Measurements from ENCODE around the gene ZC3H12C.
A peak's percentile ranks its signal among the peaks of the same experiment; 100 is the strongest.

Gene ZC3H12C

DNA sequence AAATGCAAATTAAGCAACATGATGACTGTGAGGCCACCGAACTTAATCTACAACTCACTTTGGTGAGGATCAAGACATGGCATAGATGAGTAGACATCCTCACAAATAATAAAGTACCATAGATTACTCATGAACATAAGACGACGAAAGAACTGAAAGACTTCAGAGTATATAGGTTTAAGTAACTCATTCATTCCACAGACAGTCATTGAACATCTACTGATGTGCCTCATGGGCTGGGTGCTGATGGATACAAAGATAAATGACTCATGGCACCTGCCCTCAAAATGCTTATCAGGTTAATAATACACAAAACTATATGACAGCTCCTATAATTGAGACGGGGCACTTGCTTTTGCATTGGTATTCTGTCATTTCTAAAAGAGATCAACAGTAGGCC is 63.3 kb downstream of the ZC3H12C start:
- DNase-seq = no peak

DNA sequence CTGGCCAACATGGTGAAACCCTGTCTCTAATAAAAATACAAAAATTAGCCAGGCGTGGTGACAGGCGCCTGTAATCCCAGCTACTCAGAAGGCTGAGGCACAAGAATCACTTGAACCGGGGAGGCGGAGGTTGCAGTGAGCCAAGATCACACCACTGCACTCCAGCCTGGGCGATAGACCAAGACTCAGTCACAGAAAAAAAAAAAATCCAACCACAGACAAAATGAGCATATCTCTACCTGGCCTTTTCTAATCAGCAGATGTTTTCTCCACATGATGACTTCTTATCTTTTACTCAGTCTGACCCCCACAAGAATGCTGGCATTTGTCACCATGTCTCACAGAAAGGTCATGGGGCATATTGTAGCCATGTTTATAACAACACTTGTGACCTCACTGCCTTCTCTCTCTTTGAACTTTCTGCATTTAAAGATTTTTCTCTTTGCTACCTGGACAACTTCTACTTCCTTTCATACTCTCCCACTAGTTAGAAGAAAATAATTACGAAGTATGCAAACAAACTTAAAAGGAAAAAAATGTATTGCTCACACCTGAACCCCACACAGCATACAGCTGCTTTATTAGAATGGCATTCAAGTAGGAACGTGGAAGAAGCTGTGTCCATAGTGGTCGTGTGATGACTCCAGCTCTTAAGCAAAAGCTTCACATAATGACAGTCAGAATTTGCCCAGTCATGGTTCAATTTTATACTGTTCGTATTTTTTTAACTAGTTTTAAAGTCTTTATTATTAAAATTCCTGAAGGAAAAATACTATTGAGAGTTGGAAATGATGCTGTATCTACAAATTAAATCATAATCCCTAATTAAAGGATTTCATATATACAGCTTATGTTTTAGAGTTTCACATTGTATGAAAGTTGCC is 65.4 kb downstream of the ZC3H12C start:
- no peak for DNase-seq

DNA sequence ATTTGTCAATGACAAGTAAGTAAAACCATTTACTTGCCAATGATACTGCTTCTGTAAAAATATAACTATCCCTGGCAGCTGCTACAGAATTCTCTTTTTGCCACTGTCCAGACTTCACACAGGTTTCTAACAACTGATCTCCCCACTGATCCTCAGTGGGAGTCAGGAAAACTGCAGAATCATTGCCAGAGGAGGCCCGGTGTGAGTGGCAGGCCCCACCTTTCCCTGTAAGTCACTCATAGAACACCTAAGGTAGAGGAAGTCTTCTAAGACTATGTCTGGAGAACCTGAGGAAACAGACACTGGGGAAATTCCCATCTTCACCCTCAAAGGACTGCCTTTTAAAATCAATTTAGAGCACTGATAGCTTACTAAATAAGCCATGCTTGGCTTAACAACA is 66.3 kb downstream of the ZC3H12C start:
- no peak for DNase-seq

DNA sequence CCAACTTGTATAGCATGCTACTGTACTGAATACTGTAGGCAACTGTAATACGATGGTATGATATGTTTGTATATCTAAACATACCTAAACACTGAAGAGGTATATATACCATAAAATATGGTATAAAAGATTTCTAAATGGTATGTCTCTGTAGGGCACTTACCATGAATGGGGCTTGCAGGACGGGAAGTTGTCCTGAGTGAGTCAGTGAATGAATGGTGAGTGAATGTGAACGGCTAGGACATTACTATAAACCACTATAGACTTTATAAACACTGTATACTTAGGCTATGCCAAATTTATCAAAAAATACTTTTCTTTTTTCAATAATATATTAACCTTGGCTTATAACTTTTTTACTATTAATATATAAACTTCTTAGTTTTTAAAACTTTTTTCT is 66.8 kb downstream of the ZC3H12C start:
- no peak for DNase-seq

DNA sequence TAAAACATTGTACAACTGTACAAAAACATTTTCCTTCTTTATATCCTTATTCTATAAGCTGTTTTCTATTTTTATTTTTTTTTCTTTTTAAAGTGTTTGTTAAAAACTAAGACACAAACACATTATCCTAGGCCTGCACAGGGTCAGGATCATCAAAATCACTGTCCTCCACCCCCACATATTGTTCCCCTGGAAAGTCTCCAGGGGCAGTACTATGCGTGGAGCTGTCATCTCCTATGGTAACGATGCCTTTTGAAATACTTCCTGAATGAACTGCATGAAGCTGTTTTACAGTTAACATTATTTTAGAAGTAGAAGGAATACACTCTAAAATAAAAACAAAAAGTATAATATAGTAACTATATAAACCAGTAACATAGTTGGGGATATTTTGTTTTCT is 67.2 kb downstream of the ZC3H12C start:
- DNase-seq = no peak

DNA sequence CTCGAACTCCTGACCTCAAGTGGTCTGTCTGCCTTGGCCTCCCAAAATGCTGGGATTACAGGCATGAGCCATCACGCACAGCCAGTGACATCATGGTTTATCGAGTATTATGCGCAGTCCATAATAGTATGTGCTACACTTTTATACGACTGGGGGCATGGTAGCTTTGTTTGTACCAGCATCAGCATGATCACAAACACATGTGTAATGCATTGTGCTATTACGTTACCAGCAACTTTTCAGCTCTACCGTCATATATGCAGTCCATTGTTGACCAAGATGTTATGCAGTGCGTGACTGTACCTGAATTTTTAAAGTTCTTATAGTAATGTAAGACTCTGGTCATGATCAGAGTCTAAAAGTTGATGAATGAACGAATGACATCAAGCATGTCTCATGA is 67.9 kb downstream of the ZC3H12C start:
- DNase-seq = no peak

DNA sequence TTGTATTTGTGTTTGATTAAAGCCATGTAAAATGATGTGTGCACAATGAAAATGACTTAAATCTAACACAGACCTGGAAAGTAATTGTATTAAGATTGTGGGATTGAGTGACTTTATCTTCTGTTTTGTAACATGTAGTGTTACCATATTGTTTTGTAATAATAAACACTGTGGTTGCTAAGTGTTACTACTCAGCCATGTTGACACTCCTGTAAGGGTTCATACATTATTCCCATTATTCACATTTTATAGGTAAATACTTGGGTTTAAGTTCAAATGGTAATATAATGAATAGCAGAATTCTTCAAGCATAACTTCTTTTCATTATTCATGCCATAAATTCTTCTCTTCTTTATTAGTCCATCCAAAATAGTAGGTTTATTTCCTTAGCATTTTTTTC is 69.0 kb downstream of the ZC3H12C start:
- DNase-seq = no peak

DNA sequence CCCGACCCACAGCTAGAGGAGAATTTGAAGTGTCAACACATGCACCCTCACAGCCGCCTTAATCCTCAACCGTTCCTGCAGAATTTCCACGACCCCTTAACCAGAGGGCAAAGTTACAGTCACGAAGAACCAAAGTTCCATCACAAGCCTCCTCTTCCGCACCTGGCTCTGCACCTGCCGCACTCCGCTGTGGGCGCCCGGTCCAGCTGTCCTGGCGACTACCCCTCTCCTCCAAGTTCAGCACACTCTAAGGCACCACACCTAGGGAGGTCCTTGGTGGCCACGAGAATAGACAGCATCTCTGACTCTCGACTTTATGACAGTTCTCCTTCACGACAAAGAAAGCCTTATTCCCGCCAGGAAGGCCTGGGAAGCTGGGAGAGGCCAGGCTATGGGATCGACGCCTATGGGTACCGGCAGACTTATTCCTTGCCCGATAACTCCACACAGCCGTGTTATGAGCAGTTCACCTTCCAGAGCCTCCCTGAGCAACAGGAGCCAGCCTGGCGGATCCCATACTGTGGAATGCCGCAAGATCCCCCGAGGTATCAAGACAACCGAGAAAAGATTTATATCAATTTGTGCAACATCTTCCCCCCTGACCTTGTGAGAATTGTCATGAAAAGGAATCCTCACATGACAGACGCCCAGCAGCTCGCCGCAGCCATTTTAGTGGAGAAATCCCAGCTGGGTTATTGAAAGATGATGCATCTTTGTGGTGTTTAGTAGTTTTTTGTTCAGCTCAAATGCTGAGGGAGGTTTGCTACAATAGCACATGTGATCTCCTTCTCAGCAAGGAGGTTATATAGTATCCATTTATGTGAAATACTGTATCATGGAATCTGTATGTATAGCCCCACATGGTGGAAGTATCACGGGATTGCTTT is 72.1 kb downstream of the ZC3H12C start:
- DNase-seq = no peak

DNA sequence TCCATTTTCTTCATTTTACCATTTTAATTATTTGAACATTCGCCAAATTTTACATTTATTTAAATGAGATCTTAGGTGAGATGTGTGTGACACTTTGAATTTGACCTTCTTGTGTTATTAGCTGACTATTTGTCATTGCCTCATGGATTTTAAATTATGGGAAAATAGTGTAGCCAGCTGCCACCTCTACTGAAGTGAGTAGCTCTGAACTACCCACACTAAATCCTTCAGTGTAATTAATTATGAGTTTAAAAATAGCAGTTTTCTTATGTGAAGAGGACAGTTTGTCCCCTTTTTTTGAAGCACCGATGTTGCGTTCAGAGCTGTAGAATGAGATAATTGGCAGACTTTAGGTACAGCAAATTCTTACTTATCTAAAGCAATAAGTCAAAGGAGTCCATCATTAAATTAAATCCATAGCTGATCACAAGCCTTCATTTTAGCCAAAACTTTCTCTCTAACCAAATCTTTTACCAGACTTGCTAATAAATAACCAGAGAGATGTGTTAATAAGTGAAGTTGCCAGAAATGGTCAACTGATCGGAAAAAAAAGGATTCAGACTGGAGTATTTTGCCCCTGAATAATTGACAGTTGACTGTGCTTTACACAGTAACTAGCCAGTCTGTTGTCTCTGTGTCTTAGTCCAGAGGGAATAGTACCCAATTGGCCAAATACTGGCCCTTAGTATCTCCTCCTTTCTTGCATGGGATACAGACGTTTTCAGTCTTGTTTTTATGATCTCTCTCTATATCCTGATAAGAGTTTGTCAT is 75.0 kb downstream of the ZC3H12C start:
- no peak for DNase-seq

DNA sequence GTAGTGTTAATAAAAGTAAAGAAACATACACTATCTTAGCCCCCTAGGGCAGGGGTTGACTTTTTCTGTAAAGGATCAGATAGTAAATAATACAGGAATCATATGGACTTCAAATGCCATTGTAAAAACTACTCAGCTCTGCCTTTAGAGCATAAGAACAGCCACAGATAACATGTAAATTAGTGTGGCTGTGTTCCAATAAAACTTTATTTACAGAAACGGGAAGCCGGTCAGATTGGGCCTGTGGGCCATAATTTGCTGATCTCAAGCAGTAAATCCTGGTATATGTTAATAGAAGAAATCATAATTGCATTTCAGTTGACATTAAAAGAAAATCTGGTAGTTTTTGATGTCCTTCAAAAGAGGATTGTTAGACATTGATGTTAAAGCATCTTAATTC is 76.5 kb downstream of the ZC3H12C start:
- DNase-seq = no peak

DNA sequence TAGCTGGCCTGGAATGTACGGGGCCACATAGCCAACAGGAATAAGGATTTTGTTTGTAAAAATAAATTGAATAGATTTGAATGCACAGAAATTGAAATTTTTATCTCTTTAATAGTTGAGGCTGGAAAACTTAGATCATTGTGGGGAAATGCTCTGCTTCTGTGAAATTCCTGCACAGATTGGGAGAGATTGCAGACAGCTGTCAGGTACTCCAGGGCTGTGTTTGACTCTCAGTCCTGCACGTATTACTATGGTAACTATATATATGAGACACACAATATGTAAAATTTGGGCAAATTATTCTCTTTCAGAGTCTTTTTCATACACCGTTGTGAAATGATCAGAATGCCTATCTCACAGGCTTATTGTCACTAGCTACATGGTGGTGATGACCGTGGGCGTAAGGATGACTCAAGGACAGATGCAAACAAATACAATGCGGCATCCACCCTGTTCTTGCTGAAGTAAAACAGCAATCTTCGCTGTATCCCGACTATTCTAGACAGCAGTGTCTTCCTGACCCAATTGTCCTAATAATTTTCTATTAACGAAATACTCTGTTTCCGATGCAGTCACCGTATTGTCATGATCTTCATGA is 79.4 kb downstream of the ZC3H12C start:
- DNase-seq = no peak

DNA sequence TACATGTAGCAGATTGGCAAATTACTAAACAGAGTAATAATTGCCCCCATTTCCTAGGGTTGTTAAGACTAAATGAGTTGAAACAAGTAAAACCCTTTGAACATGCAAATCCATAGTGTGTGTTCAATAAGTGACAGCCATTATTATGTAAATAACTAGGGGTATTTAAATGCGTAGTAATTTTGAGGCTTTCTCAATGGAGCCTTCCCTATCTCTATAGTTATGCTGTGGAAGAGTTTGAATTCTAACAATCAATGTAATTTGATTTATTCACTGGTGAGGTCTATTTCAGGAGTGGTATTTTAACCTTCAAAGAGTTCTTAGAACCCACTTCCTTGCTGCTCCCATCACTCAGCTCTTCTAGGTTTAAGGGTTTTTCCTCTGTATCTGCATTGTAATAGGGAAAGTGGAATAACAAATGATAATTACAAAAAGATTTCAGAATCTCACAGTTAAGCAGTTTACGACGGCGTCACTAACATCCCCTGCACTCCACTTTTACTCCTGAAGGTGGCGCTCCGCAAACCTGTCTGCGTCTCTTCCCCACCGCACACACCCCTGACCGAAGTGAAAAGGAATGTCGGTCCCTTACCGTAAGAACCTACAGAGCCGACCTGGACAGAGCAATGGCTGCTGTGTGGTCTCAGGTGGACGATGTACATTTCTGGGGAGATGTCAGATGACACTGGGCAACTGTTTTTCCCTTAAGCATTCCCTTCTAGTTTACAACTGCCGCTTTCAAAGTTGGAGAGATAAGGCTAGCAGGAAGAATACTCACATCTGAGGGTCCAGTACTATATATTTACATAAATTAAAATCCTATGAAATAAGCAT is 80.8 kb downstream of the ZC3H12C start:
- peak; percentile 69 to 80 for DNase-seq

DNA sequence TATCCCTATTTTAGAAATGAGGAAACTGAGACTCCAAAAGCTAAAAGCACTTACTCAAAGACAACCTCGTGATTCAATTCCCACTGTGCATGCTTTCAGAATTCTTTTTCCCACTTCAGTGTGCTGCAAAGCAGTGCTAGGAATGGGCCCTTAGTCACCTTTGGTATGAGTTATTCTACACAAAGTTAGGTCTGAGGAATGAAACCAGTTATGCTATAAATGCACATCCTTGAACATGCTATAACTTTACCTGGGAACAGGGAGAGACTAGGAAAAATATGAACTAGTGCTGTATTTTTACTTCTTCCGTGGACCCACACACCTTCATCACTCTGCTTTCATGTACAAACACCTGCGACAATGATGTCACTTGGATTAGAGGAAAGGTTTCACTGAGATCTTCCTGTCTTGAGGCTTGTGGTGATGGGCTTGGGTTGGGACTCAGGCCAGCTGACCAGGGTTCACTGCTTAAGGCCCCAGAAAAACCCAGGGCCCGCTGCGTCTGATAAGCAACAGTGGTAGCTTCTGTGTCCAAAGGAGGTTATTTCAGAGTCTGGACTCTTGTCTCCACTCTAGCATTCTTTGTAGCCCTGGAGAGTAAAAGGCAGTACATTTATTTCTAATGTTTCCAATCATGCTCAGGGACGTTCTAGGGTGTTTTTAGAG is 81.6 kb downstream of the ZC3H12C start:
- DNase-seq = no peak

DNA sequence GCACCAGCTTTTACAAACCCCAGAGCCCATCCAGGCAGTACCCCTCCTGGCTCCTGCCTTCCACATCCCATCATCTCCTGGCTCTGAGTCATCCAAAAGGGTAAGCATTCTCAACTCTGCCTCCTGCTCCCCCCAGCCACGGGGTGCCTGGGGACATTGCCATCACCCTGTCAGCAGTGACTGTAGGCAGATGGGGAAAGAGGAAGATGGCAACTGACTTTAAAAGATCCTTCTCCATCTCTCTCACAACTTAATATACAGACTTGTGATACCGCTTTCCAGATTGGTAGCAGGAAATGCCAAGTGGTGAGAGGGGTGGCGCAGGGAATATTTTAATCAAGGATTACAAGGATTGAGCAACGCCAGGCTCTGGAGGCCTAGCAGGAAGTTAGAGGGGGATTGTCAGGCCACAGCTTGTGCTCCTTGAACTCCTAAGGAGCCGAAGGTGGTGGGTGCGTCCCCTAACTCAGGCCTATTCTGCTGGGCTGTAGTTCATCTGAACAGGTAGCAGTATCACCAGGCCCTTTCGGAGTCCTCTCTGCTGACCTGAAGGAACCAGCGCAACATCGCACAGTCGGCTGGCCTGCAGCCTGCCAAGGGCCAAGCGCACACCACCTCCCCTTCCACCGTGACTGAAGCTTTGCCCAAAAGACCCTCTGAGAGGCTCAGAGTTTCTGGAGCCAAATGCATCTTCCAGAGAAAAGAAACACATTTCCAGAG is 83.3 kb downstream of the ZC3H12C start:
- no peak for DNase-seq

DNA sequence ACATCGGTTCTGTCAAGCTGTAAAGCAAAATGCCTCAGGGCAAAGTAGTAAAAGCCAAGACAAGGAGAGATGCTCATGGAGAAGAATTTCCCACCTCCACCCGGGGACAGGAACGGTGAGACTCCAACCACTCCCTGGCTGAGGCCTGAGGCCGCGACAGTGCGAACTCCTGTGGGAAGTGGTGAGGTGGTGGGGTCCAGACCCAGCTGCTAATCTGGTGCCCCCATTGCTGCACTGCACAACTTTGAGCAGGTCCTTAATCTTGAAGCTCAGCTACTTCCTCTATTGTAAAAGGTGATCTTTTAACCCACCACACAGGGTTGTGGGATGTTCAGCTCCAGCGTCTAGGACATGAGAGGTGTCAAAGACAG is 83.9 kb downstream of the ZC3H12C start:
- no peak for DNase-seq

DNA sequence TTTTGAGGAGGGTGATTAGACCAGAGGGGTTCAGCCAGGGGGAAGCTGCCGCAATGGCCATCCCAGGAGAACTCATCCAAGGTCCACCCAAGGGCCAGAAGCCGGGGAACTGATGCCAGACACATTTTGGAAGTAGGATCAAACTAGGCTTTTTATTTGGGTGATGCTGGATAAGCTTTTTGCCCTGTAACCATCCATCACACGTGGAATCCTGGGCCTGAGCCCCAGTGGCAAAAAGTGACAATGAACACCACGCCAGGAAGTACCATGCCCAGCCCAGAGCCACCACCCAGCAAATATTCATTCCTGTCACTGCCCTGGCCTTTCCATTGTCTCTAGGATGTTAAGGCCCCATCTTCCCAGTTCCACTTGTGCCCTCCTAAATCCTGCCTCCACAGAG is 85.9 kb downstream of the ZC3H12C start:
- no peak for DNase-seq

DNA sequence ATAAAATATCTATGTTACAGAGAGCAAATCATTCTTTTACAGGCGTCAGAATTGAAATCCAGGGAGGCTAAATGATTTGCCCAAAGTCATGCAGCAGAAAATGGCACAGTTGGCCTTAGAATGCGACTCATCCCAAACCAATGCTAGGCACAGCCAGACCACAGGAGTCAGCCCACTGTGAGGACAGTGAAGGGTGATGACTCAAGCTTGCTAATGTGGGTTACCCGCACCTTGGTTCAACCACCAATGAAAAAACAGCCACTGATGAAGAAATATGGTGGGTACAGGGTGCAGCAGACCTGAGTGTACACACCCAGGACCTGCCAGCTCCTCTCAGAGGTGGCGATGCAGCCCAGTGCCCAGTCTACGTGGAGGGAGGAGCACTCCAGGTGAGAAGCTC is 89.7 kb downstream of the ZC3H12C start:
- no peak for DNase-seq

DNA sequence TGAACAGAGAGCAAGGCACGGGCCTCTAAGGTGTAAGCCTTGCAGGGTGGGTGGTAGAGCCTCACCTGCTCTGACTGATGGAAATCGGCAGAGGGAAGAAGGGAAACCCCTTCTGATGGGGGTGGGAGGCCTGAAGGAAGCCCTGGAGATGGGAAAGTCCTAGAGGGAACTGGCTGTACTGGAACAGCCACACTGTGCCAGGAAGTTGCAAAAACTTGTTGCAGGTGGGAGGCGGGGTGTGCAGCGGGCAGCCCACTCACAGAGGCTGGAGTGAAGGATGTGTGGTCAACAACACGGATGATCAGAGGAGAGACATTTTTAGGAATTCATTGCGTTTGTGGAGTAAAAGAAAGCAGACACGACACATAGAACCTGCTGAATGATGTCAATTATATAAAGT is 91.3 kb downstream of the ZC3H12C start:
- no peak for DNase-seq

DNA sequence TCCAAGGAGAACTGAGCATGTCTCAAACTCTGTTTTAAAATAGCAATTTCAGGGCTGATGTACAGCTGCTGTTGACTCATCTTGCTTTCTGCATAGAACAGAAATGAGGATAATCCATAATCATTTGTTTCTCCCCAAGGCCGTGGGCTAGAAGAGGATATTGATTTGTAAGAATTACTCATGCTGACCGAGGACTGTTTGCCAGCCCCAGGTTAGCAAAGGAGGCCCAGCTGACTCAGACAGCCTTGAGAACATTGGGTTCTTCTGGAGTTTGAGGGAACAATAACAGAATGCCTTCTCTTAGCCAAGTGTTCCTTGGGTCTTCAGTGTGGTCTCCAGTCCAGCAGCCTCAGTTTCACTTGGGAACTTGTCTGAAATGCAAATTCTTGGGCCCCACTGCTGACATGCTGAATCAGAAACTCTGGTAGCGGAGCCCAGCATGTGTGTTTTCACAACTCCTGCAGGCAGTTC is 92.0 kb downstream of the ZC3H12C start:
- no peak for DNase-seq

DNA sequence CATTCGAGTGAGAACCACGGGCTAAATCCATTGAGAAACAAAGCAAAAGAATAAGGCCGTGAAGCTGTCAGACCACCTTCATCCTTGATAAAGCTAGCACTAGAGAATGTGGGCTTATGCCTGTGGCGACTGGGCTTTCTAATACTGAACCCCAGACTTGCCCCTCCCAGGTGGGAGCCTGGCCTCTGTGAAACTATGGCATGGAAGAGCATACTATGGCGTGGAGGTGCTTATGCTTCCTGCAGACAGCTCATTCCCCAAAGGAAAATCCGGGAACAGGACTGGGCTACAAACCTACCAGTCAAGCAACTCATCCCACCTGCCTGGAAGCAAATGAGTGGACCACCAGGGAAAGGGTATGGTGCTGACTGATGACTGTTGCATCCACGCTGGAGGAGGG is 92.4 kb downstream of the ZC3H12C start:
- DNase-seq = no peak

DNA sequence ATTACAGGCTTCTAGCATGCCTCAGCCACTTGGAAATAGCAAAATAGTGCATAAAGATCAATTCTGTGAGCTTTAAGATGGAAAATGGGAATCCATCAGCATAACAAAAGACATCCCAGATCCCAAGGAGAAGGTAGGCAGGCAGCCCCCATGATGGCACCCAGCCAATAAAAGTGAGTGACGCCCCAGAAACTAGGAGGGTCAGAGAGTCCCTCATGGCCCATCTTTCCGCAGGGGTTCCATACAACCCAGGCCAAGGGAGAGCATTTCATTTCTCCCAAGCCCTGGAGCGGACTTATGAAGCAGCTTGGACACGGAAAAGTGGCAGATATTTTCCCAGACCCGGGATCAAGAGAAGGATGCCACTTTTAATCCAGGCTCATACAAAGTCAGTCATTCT is 93.3 kb downstream of the ZC3H12C start:
- no peak for DNase-seq

Measured in stimulated activated CD4-positive, alpha-beta T cell treated with anti-CD3 and anti-CD28 coated beads, Interleukin-2, amount 100 ng/mL, for 24 hours (primary cell).